GM19468 (cell line): Measurements from ENCODE around the gene WDHD1.
"Not testable (repeated sequence)": the region's sequence is repeated elsewhere in the genome, so short reads cannot be mapped to it uniquely, and the experiment has no call there.

ENCODE experiments used
- ATAC-seq: cut with Tn5 transposase; IDR thresholded peaks from one replicate; pipeline ENCODE4 v1.9.1; 2021; ENCODE audit warnings: mild to moderate bottlenecking, moderate library complexity, moderate number of reproducible peaks; ENCODE audit not compliant: unreplicated experiment; ENCODE audit errors: extremely low read depth

Gene WDHD1

DNA sequence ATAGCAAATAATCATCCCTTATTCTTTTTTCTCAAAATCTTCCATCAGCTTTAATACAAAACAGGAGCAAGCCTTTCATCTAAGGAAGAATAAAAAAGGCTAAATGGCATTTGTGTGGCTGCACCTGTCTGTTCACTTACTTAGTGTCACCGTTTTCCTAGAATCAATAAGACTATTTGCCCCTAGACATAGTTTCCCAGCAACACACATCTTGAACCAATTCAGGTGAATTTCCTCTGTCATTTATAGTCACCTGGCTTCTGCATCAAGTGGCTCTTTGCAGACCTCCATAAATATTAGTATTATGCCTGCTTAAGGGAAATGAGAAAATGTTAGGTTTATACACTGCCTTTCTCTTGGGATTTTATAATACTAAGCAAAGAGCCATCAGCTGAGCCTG is 106.8 kb downstream of the WDHD1 start:
- no peak for ATAC-seq

- no peak for ATAC-seq
These were observed 107.6 kb downstream of the WDHD1 start for GRCh38 chr14:54919330-54919729.

DNA sequence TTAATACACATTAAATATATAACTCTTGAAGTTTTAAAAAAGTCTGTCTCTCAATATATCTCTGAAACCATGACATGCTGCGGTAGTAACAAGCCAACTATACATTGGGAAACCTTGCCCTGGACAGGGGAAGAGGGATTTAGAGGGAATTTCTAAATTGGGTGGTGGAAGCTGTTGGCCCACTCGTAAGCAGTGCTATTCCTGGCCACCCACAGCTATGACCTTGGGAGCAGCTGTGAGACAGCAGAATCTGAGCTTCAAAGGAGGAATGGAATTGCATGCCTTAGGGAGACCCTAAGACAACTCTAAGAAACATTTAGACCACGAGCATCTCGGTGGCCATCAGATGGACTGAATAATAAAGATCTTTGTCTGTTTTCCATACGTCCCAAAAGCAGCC is 108.5 kb downstream of the WDHD1 start:
- no peak for ATAC-seq

DNA sequence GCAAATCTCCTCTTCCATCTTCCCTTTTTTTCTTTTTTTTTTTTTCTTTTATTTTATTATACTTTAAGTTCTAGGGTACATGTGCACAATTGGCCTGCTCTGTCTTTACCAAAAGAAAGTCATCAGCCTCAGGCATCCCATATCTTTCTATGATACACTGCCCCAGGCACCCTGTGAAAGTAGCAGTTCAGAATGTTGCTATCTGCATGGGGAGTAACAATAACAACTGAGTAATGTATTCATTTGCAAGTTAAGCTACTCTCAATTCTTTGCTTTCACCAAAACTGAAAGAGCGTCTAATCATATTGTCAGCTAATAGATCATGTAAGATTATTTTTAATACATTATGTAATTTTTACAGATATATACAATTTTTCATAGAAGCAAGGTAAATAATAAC is 110.8 kb downstream of the WDHD1 start:
- ATAC-seq = no peak

DNA sequence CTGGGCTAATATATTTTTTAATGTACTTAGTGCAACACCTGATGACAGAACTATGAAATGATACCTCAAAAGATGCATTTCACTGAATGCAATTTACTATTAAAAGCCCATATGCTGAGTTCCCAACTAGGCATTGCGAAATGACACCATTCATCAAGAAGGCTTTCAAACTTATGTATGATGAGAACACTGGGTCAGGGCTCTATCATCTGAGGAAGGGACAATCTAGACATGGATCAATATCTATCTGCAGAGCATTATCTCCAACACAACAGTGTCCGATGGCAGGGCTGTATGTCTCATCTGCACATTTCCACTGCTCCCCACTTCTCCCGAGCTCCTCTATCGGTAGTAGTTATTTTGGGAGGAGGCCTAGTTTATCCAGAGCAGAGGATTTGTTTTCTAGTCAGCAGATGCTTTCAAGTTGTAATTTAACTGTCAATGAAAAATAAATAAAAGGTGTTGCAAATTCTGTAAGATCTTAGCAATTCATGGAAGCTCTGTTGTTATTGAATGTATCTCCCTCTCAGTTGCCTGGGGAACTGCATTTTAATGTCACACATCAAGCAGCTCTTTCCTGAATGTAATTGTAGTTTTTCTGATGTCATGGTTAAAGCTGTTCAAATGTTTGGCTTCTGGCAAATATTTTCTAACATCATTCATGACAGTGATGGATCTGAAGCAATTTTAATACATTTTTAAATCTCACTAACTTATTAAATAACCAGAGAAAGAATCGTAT is 116.9 kb downstream of the WDHD1 start:
- ATAC-seq = no peak

DNA sequence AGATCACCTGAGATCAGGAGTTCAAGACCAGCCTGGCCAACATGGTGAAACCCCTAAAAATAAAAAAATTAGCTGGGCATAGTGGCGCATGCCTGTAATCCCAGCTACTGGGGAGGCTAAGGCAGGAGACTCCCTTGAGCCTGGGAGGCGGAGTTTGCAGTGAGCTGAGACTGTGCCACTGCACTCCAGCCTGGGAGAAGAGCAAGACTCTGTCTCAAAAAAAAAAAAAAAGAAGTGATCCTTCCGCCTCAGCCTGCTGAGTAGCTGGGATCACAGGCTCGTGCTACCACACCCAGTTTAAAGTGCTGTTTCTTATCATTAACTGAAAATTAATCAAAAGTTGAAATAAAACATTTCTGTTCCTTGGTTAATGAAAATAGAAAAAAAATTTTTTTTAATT is 117.9 kb downstream of the WDHD1 start:
- ATAC-seq = not testable (repeated sequence)

DNA sequence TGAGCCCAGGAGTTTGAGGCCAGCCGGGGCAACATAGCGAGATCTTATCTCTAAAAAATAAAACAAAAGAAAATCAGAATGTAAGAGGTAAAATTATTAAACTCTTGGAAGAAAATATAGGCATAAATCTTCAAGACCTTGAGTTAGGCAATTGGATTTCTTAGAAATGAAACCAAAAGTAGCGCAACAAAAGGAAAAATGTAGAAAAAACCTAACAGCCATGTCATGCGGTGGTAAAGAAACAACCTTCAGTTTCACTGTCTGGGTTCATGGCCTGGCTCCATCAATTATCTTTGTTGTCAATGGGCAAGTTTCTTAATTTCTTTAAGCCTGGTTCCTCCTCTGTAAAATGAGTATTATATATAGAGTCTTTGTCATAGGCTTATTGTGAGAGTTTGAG is 118.7 kb downstream of the WDHD1 start:
- no peak for ATAC-seq

GRCh38 chr14:54906075-54906474 is 120.8 kb downstream of the WDHD1 start:
- no peak for ATAC-seq

DNA sequence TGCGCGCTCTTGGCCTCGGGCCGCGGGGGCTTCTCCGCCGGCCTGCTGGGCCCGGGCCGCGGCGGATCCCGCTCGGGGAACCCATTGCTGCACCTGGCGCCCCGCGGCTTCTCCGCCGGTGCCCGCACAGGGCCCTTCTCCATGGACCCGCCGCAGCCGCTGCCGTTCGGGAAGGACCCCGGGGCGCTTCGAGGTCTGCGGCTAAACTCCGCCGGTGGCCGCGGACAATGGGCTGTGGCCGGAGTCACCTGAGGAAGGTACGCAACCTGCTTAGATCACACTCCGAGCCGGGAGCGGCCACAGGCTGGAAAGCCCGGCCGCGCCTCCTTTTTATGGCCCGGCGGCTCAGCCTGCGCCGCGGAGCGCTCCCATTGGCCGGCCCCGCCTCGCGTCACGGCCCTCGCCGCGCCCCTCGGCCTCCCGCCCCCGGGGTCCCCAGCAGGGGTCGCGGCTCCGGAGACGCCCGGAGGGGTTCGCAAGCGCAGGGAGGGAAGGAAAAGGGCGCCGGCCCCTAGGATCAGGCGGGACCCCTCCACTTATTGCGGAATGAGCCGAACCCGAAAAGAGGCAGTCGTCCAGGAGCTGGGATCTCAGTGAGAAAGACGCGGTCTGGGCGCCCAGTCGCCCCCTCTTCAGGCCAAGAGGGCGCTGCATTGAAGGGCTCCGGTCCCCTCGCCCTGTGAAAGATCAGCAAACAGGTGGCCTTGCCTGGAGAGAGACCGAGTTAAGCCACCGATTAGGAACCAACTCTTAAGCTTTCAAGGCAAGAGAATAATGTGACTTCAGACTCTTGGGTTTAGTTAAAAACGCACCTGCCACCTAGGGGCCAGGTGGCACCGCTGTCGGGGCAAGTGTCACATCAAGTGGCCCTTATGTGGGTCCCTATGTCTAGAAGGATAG is 124.1 kb downstream of the WDHD1 start, which contains the start of gene GCH1:
Gene GCH1 (minus strand): TSS at position 306 of the 900 bp plus-strand sequence. CDS start 163 bp downstream, at position 143.
- peak; percentile 40 for ATAC-seq

- ATAC-seq = peak; percentile 28
These were observed 124.8 kb downstream of the WDHD1 start for GRCh38 chr14:54902143-54902520.

- no peak for ATAC-seq
These were observed 125.3 kb downstream of the WDHD1 start for GRCh38 chr14:54901380-54902142.

DNA sequence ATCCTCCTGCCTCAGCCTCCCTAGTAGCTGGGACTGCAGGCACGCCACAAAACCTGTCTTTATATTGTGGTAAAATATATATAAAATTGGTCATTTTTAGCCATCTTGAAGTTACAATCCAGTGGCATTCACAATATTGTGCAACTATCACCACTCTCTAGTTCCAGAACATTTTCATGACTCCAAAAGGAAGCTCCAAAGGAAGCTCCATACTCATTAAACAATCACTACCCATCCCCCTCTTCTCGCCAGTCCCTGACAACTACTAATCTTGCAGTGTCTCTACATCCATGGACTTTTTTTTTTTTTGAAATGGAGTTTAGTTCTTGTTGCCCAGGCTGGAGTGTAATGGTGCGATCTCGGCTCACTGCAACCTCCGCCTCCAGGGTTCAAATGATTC is 127.3 kb downstream of the WDHD1 start:
- ATAC-seq = no peak

- ATAC-seq = not testable (repeated sequence)
These were observed 128.9 kb downstream of the WDHD1 start for GRCh38 chr14:54897809-54898555.

DNA sequence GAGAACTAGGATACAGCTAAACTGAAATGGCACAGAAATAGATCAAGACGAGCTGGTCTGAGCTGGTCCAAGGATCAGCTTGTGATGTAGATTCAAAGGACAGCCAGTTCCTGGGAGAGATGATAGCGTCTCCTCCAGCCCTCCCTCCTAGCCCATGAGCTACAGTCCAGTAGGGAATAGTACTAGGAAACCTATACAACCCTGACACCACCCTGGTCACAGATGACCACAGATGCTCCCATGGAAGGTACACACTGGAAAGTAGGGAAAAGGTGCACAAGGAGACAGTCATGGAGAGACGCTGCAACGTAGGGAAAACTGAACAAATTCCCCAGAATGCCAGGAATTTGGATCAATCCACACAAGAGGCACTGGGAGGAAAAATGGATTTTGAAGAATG is 131.2 kb downstream of the WDHD1 start:
- ATAC-seq = no peak

GRCh38 chr14:54894995-54895394 is 131.9 kb downstream of the WDHD1 start:
- no peak for ATAC-seq

DNA sequence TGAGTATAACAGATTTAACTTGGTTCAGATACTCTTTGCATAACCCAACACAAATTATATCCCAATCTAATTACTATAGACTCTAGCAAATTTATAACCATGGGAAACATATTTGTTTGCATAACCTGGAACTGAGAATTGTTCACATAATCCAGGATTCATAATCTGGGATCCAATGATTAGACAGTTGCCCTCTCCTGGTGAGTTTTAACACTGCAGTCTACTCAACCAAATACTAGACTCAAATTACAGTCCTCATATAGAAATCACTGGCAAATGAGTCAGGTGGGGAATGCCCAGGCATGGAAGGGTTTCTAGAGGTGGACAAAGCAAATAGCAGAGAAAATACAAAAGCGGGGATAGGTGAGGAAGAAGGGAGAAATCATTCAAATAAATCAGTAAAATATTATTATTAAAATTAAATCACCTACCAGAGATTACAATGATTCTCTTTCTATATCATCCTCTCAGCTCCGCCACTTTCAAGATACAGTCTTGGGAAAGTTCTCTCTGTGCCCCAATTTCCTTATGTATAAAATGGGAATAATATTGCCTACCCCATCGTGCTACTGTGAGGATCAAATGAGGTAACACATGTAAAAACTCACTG is 133.6 kb downstream of the WDHD1 start:
- ATAC-seq = no peak

DNA sequence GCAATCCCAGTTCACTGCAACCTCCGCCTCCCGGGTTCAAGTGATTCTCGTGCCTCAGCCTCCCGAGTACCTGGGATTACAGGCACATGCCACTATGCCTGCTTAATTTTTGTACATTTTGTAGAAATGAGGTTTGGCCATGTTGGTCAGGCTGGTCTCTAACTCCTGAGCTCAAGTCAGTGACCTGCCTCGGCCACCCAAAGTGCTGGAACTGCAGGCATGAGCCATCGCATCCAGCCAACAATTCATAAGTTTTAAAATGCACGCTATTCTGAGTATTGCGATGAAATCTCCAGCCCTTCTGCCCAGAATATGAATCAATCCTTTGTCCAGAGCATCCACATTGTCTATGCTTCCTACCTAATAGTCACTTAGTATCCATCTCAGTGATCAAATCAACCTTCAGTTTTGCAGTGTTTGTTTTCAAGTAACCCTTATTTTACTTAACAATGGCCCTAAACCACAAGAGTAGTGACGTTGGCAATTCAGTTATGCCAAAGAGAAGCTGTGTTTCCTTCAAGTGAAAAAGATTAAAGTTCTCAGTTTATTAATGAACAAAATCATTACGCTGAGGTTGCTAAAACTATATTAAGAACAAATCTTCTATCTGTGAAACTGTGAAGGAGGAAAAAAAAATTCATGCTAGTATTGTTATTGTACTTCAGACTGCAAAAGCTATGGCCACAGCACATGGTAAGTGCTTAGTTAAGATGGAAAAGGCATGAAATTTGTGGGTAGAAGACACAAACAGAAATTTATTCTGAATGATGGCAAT is 135.2 kb downstream of the WDHD1 start:
- no peak for ATAC-seq

DNA sequence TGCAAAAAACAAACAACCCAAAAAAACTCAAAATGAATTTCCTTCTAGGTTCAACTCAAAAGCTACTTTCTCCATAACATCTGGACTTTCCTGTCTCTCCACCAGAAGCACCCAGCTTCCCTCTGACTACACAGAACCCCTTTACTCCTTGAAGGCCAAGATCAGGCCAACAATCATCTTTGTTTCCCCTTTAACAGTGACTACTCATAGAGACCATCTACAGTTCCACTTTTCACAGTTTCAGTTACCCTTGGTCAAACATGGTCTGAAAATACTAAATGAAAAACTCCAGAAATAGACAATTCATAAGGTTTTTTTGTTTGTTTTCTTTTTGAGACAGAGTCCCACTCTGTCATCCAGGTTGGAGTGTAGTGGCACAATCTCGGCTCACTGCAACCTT is 136.1 kb downstream of the WDHD1 start:
- ATAC-seq = no peak

- ATAC-seq = no peak
These were observed 137.0 kb downstream of the WDHD1 start for GRCh38 chr14:54889919-54890318.
